ENCODE measurements around the gene NTRK2.

- TF ChIP-seq, protein P1, sequence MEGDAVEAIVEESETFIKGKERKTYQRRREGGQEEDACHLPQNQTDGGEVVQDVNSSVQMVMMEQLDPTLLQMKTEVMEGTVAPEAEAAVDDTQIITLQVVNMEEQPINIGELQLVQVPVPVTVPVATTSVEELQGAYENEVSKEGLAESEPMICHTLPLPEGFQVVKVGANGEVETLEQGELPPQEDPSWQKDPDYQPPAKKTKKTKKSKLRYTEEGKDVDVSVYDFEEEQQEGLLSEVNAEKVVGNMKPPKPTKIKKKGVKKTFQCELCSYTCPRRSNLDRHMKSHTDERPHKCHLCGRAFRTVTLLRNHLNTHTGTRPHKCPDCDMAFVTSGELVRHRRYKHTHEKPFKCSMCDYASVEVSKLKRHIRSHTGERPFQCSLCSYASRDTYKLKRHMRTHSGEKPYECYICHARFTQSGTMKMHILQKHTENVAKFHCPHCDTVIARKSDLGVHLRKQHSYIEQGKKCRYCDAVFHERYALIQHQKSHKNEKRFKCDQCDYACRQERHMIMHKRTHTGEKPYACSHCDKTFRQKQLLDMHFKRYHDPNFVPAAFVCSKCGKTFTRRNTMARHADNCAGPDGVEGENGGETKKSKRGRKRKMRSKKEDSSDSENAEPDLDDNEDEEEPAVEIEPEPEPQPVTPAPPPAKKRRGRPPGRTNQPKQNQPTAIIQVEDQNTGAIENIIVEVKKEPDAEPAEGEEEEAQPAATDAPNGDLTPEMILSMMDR (IDR thresholded peaks at IDR 0.05), result no peak
- TF ChIP-seq EZH2 (IDR thresholded peaks at IDR 0.05), result no peak
Measured at GRCh38 chr9:84655447-84655846, 14.1 kb upstream of the NTRK2 start.

Data from neural progenitor cell (in vitro differentiated cells).